Measurements from ENCODE around the gene PKN2.
A peak's percentile ranks its signal among the peaks of the same experiment; 100 is the strongest.
"Not testable (repeated sequence)": the region's sequence is repeated elsewhere in the genome, so short reads cannot be mapped to it uniquely, and the experiment has no call there.

PKN2 gene

GRCh38 chr1:88708011-88708410 lies 23.9 kb downstream of the PKN2 start:
- peak; percentile 69 for DNase-seq (ENCODE audit: low read depth)
- H3K4me3 ChIP-seq (ENCODE audit: low read depth, low read length), result no peak overlapping the region
- TF ChIP-seq CTCF (IDR thresholded peaks at IDR 0.05; ENCODE audit: control insufficient read depth, extremely low read depth, insufficient read depth), result no peak

GRCh38 chr1:88712907-88713306 lies 28.8 kb downstream of the PKN2 start:
- H3K4me3 ChIP-seq (ENCODE audit: low read depth, low read length); DNase-seq (ENCODE audit: low read depth): not testable (repeated sequence)

- H3K4me3 ChIP-seq (ENCODE audit: low read depth, low read length); DNase-seq (ENCODE audit: low read depth): not testable (repeated sequence)
These were observed 32.5 kb downstream of the PKN2 start for GRCh38 chr1:88716571-88716970.

GRCh38 chr1:88722492-88722891 lies 38.4 kb downstream of the PKN2 start:
- DNase-seq (ENCODE audit: low read depth), result no peak
- no peak for TF ChIP-seq CTCF (IDR thresholded peaks at IDR 0.05; ENCODE audit: control insufficient read depth, extremely low read depth, insufficient read depth)
- no peak overlapping the region for H3K4me3 ChIP-seq (ENCODE audit: low read depth, low read length)

- H3K4me3 ChIP-seq (ENCODE audit: low read depth, low read length), result no peak overlapping the region
- DNase-seq (ENCODE audit: low read depth), result no peak
- TF ChIP-seq CTCF (IDR thresholded peaks at IDR 0.05; ENCODE audit: control insufficient read depth, extremely low read depth, insufficient read depth), result no peak
These were observed 42.6 kb downstream of the PKN2 start for GRCh38 chr1:88726697-88727096.

- TF ChIP-seq CTCF (IDR thresholded peaks at IDR 0.05; ENCODE audit: control insufficient read depth, extremely low read depth, insufficient read depth), result no peak
- DNase-seq (ENCODE audit: low read depth), result no peak
- no peak overlapping the region for H3K4me3 ChIP-seq (ENCODE audit: low read depth, low read length)
These were observed 43.1 kb downstream of the PKN2 start for GRCh38 chr1:88727205-88727604.

GRCh38 chr1:88729297-88729696 lies 45.2 kb downstream of the PKN2 start:
- no peak overlapping the region for H3K4me3 ChIP-seq (ENCODE audit: low read depth, low read length)
- no peak for TF ChIP-seq CTCF (IDR thresholded peaks at IDR 0.05; ENCODE audit: control insufficient read depth, extremely low read depth, insufficient read depth)
- DNase-seq (ENCODE audit: low read depth), result no peak

- H3K4me3 ChIP-seq (ENCODE audit: low read depth, low read length), result no peak overlapping the region
- TF ChIP-seq CTCF (IDR thresholded peaks at IDR 0.05; ENCODE audit: control insufficient read depth, extremely low read depth, insufficient read depth), result no peak
- no peak for DNase-seq (ENCODE audit: low read depth)
These were observed 46.1 kb downstream of the PKN2 start for GRCh38 chr1:88730132-88730675.
